ENCODE data around the gene PARD3B. TPM values are rescaled to one million over a fixed set of nuclear protein-coding genes. Genes with fewer than 3 reads are reported as not detected.

Gene PARD3B
- total and polyA plus RNA-seq, 2 experiments from 2014 or later: 4.3 to 8.5 TPM

DNA sequence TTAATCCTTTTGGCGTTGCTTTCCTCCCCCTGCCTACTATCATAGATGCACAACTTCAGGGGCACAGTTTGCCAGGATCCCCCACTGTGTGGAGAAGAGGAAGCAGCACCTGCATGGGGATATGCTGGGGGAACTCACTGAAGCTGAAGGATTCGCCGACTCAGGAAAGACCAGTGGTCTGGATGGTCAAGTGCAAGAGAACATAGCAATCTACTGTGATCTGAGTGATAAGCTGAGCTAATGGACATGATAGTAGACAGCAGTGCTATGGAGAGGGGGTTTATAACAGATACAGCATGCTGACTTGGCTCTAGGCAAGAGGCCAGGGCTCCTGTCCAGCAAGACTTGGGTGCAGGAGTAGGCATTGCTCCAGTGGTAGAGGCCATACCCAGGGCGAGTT, 1012.6 kb downstream of the PARD3B start:
- H3K36me3 ChIP-seq: no peaks in the 10 kb centered on the region
- H3K27me3 ChIP-seq: no peaks in the 10 kb centered on the region
- no peak for TF ChIP-seq CTCF (IDR thresholded peaks at IDR 0.05; ENCODE audit: low read depth, low read length)
- peaks cover 7% of the 10 kb centered on the region for H3K4me1 ChIP-seq (ENCODE audit: low read depth)
- no peak overlapping the region for H3K27ac ChIP-seq
- H3K4me3 ChIP-seq: no peak overlapping the region
- H3K9me3 ChIP-seq (ENCODE audit: low read depth): no peaks in the 10 kb centered on the region
- DNase-seq (ENCODE audit: low read depth in 1 of 2, low spot score in 1 of 2): no peak

- no peak overlapping the region for H3K4me3 ChIP-seq
- H3K27ac ChIP-seq: no peak overlapping the region
- no peaks in the 10 kb centered on the region for H3K27me3 ChIP-seq
- TF ChIP-seq CTCF (IDR thresholded peaks at IDR 0.05; ENCODE audit: low read depth, low read length): no peak
- H3K36me3 ChIP-seq: no peaks in the 10 kb centered on the region
- H3K9me3 ChIP-seq (ENCODE audit: low read depth): no peaks in the 10 kb centered on the region
- H3K4me1 ChIP-seq (ENCODE audit: low read depth): peaks cover 14% of the 10 kb centered on the region
- DNase-seq (ENCODE audit: low read depth in 1 of 2, low spot score in 1 of 2): no peak
Observed at GRCh38 chr2:205561441-205561840, 1016.2 kb downstream of the PARD3B start.

GRCh38 chr2:205563646-205564045, 1018.4 kb downstream of the PARD3B start:
- H3K4me1 ChIP-seq (ENCODE audit: low read depth): peaks cover 14% of the 10 kb centered on the region
- H3K27ac ChIP-seq: peak overlapping the region; percentile 70
- H3K36me3 ChIP-seq: no peaks in the 10 kb centered on the region
- peak; percentile 22 to 23 for DNase-seq (ENCODE audit: low read depth in 1 of 2, low spot score in 1 of 2)
- H3K9me3 ChIP-seq (ENCODE audit: low read depth): no peaks in the 10 kb centered on the region
- TF ChIP-seq CTCF (IDR thresholded peaks at IDR 0.05; ENCODE audit: low read depth, low read length): peak; percentile 39
- no peak overlapping the region for H3K4me3 ChIP-seq
- H3K27me3 ChIP-seq: no peaks in the 10 kb centered on the region

DNA sequence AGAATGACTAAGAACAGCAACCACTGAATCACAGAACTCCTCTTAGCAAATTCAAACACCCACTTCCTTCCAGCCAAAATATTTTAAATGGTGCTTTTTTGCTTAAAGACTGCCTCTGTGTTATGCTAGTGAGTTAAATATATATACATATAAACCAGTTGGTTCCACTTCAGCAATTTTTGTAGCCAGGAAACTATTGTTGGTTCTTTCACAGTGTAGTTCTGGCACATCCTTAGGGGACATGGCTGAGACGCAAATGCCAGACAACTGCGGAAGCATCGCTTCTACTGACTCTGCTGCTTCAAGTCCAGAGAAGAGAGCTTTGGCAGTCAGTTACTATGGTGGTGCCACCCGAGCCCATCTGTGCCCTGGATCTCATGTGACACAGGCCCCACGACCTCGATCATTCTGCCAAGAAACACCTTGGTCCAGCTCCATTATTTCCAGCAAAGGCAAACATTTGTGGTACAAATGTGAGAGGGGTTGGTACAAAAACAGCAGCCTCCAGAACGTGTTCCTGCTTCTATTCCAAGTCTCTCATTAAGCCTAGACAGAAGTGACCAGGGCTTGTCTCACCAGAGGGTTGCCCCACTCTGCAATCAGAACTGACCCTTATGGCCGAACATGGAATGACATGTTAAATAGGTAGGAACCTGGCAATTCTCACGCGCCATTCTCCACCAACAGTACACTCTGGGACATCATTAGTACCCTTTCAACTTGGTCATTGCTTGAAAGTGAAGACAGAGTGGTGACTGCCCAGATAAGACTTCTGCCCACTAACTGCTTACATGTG, 1019.3 kb downstream of the PARD3B start:
- Histone ChIP-seq H3K4me1 (ENCODE audit: low read depth) (peaks cover 14% of the 10 kb centered on the region), H3K4me3 (no peak overlapping the region), H3K9me3 (ENCODE audit: low read depth) (no peaks in the 10 kb centered on the region), H3K27ac (peak overlapping the region; percentile 70), H3K36me3 (no peaks in the 10 kb centered on the region), H3K27me3 (no peaks in the 10 kb centered on the region)
- DNase-seq (ENCODE audit: low read depth in 1 of 2, low spot score in 1 of 2): peak in 1 of 2 donors; percentile 92
- TF ChIP-seq CTCF (IDR thresholded peaks at IDR 0.05; ENCODE audit: low read depth, low read length): no peak

DNA sequence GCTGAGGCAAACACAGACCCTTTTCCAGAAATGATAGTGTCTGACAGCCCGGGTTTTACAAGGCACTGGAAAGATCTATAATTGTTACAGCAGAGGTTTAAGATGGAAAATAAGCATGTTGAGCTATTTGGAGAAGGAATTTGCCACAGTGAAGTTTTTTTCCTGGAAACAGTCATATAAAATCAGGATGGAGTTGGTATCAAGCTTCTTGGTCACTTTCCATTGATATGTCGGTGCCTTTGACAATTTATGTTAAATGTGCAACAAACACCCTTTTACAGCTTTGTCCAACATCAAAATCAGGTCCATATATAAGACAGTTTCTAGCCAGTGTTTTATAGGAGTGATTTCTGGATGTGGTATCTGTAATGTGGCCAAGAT, 1019.9 kb downstream of the PARD3B start:
- no peaks in the 10 kb centered on the region for H3K9me3 ChIP-seq (ENCODE audit: low read depth)

More for the DNA sequence above, 1019.9 kb downstream of the PARD3B start:
- Histone ChIP-seq H3K4me1 (ENCODE audit: low read depth) (peaks cover 14% of the 10 kb centered on the region), H3K27me3 (no peaks in the 10 kb centered on the region), H3K27ac (peak overlapping the region; percentile 49), H3K36me3 (no peaks in the 10 kb centered on the region), H3K4me3 (no peak overlapping the region)
- no peak for TF ChIP-seq CTCF (IDR thresholded peaks at IDR 0.05; ENCODE audit: low read depth, low read length)
- no peak for DNase-seq (ENCODE audit: low read depth in 1 of 2, low spot score in 1 of 2)
